GM23338 (cell line): Measurements from ENCODE around the gene KRT9.
"Not testable (repeated sequence)": the region's sequence is repeated elsewhere in the genome, so short reads cannot be mapped to it uniquely, and the experiment has no call there.

Source experiments
- CTCF ChIP-seq, 2 experiments: fragments of 200-600 bp in 1 of 2; sonication (generic) in 1 of 2; conservative IDR thresholded peaks; 2 replicates each; pipeline versions ENCODE4 v1.5.1 to v1.6.1; 2016 to 2017; ENCODE audit warnings: antibody characterized with exemption in 2 of 2, low read depth in 2 of 2, mild to moderate bottlenecking in 2 of 2, moderate library complexity in 1 of 2
- POLR2AphosphoS5 ChIP-seq: IDR thresholded peaks from 2 replicates; pipeline ENCODE4 v1.6.1; 2016; ENCODE audit warnings: antibody characterized with exemption, low read depth
- TF ChIP-seq, protein P1 (sequence below): IDR thresholded peaks from one replicate; pipeline ENCODE4 v1.6.1; 2018; ENCODE audit warnings: antibody characterized with exemption; ENCODE audit not compliant: unreplicated experiment
- TF ChIP-seq, protein P2 (sequence below): fragments of 250-450 bp; sonication (Bioruptor Pico); IDR thresholded peaks from 2 replicates; pipeline ENCODE4 v1.5.0; 2020; ENCODE audit warnings: mild to moderate bottlenecking, moderate library complexity

GRCh38 chr17:41582061-41582968 is 10.5 kb upstream of the KRT9 start:
- not testable (repeated sequence) for TF ChIP-seq POLR2AphosphoS5; CTCF (conservative IDR thresholded peaks at IDR 0.05; ENCODE audit: low read depth in 2 of 2)
- TF ChIP-seq, protein P1, sequence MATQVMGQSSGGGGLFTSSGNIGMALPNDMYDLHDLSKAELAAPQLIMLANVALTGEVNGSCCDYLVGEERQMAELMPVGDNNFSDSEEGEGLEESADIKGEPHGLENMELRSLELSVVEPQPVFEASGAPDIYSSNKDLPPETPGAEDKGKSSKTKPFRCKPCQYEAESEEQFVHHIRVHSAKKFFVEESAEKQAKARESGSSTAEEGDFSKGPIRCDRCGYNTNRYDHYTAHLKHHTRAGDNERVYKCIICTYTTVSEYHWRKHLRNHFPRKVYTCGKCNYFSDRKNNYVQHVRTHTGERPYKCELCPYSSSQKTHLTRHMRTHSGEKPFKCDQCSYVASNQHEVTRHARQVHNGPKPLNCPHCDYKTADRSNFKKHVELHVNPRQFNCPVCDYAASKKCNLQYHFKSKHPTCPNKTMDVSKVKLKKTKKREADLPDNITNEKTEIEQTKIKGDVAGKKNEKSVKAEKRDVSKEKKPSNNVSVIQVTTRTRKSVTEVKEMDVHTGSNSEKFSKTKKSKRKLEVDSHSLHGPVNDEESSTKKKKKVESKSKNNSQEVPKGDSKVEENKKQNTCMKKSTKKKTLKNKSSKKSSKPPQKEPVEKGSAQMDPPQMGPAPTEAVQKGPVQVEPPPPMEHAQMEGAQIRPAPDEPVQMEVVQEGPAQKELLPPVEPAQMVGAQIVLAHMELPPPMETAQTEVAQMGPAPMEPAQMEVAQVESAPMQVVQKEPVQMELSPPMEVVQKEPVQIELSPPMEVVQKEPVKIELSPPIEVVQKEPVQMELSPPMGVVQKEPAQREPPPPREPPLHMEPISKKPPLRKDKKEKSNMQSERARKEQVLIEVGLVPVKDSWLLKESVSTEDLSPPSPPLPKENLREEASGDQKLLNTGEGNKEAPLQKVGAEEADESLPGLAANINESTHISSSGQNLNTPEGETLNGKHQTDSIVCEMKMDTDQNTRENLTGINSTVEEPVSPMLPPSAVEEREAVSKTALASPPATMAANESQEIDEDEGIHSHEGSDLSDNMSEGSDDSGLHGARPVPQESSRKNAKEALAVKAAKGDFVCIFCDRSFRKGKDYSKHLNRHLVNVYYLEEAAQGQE = not testable (repeated sequence)
- TF ChIP-seq, protein P2, sequence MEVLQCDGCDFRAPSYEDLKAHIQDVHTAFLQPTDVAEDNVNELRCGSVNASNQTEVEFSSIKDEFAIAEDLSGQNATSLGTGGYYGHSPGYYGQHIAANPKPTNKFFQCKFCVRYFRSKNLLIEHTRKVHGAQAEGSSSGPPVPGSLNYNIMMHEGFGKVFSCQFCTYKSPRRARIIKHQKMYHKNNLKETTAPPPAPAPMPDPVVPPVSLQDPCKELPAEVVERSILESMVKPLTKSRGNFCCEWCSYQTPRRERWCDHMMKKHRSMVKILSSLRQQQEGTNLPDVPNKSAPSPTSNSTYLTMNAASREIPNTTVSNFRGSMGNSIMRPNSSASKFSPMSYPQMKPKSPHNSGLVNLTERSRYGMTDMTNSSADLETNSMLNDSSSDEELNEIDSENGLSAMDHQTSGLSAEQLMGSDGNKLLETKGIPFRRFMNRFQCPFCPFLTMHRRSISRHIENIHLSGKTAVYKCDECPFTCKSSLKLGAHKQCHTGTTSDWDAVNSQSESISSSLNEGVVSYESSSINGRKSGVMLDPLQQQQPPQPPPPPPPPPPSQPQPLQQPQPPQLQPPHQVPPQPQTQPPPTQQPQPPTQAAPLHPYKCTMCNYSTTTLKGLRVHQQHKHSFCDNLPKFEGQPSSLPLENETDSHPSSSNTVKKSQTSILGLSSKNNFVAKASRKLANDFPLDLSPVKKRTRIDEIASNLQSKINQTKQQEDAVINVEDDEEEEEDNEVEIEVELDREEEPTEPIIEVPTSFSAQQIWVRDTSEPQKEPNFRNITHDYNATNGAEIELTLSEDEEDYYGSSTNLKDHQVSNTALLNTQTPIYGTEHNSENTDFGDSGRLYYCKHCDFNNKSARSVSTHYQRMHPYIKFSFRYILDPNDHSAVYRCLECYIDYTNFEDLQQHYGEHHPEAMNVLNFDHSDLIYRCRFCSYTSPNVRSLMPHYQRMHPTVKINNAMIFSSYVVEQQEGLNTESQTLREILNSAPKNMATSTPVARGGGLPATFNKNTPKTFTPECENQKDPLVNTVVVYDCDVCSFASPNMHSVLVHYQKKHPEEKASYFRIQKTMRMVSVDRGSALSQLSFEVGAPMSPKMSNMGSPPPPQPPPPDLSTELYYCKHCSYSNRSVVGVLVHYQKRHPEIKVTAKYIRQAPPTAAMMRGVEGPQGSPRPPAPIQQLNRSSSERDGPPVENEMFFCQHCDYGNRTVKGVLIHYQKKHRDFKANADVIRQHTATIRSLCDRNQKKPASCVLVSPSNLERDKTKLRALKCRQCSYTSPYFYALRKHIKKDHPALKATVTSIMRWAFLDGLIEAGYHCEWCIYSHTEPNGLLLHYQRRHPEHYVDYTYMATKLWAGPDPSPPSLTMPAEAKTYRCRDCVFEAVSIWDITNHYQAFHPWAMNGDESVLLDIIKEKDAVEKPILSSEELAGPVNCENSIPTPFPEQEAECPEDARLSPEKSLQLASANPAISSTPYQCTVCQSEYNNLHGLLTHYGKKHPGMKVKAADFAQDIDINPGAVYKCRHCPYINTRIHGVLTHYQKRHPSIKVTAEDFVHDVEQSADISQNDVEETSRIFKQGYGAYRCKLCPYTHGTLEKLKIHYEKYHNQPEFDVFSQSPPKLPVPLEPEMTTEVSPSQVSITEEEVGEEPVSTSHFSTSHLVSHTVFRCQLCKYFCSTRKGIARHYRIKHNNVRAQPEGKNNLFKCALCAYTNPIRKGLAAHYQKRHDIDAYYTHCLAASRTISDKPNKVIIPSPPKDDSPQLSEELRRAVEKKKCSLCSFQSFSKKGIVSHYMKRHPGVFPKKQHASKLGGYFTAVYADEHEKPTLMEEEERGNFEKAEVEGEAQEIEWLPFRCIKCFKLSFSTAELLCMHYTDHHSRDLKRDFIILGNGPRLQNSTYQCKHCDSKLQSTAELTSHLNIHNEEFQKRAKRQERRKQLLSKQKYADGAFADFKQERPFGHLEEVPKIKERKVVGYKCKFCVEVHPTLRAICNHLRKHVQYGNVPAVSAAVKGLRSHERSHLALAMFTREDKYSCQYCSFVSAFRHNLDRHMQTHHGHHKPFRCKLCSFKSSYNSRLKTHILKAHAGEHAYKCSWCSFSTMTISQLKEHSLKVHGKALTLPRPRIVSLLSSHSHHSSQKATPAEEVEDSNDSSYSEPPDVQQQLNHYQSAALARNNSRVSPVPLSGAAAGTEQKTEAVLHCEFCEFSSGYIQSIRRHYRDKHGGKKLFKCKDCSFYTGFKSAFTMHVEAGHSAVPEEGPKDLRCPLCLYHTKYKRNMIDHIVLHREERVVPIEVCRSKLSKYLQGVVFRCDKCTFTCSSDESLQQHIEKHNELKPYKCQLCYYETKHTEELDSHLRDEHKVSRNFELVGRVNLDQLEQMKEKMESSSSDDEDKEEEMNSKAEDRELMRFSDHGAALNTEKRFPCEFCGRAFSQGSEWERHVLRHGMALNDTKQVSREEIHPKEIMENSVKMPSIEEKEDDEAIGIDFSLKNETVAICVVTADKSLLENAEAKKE (CRISPR knock-in tag) = not testable (repeated sequence)
